ENCODE measurements around the gene DUSP1. TPM values are rescaled to one million over a fixed set of nuclear protein-coding genes. Genes with fewer than 3 reads are reported as not detected.

The DUSP1 gene
- total and polyA plus RNA-seq, 10 of the 15 experiments (the other 5 are each of a cell fraction or from before 2014, with no cell fraction given) = 1.4 to 6.2 (median 3.9) TPM

DNA sequence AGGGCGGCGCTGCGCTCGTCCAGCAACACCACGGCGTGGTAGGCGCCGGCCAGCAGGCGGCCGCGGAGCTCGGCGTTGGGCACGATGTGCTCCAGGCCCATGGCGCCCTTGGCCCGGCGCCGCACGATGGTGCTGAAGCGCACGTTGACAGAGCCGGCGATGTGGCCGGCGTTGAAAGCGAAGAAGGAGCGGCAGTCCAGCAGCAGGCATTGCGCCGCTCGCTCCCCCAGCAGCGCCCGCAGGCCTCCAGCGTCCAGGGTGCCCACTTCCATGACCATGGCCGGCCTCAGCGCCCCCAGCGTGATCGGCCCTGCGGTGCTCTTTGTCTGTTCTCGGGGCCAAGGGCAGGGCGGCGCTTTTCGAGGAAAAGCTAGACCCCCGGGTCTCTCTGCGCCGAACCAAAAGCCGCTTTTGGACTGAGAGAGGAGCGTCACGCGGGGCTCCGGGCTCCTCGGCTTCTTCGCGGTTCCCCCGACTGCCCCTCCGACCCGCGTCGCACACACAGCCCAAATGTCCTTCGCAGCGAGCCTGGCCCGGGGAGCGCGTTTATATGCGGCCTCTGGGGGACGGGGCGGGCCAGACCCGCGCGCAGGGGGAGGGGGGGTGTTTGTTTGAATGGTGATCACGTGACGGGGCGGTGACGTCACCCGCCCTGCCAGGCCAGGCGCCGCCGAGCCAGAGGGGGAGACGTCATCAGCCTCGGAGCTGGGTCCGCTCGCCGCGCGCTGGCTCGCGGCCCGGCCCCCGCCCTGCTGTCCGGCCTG is at the start of gene DUSP1 (continued):
- TF ChIP-seq SUZ12 (IDR thresholded peaks at IDR 0.05; ENCODE audit: unreplicated experiment) (no peak), MXI1 (IDR thresholded peaks at IDR 0.05; ENCODE audit: low read depth, low read length) (peak; percentile 83), ASH2L (IDR thresholded peaks at IDR 0.05; ENCODE audit: borderline replicate concordance, low read depth) (no peak), TBL1XR1 (IDR thresholded peaks at IDR 0.05; ENCODE audit: low read depth, low read length) (peak; percentile 6; the same call in 1 of the 2 replicates), KAT2A (conservative IDR thresholded peaks at IDR 0.05; ENCODE audit: control insufficient read depth, low read depth, low read length) (no peak), BHLHE40 (IDR thresholded peaks at IDR 0.05; ENCODE audit: borderline replicate concordance in 1 of 2, low read depth in 2 of 2, low read length in 1 of 2) (peak; percentile 72 to 96), LARP7 (IDR thresholded peaks at IDR 0.05) (peak; percentile 96), IKZF1 (conservative IDR thresholded peaks at IDR 0.05) (peak; percentile 71), MTA3 (IDR thresholded peaks at IDR 0.05; ENCODE audit: borderline replicate concordance, low read length) (no peak), BMI1 (IDR thresholded peaks at IDR 0.05; ENCODE audit: borderline replicate concordance) (no peak), SMAD5 (IDR thresholded peaks at IDR 0.05; ENCODE audit: low read depth) (peak; percentile 96), CHD1 (IDR thresholded peaks at IDR 0.05; ENCODE audit: low read depth, low read length) (no peak; the same call in 1 of the 2 replicates), PML (IDR thresholded peaks at IDR 0.05; ENCODE audit: low read length) (peak; percentile 69; the same call in 1 of the 2 replicates), CBFB (IDR thresholded peaks at IDR 0.05; ENCODE audit: low read depth) (peak; percentile 70; the same call in 1 of the 2 replicates), ETV6 (conservative IDR thresholded peaks at IDR 0.05 in 1 of 2, IDR thresholded peaks at IDR 0.05 in 1 of 2; ENCODE audit: borderline replicate concordance in 1 of 2, low read depth in 1 of 2) (no peak), IKZF2 (IDR thresholded peaks at IDR 0.05) (no peak), HCFC1 (IDR thresholded peaks at IDR 0.05; ENCODE audit: low read length) (no peak), ZNF622 (IDR thresholded peaks at IDR 0.05) (no peak), POLR2AphosphoS5 (IDR thresholded peaks at IDR 0.05; ENCODE audit: low read length) (peak; percentile 98), CHD4 (IDR thresholded peaks at IDR 0.05) (no peak), YBX1 (IDR thresholded peaks at IDR 0.05) (no peak), CBX3 (IDR thresholded peaks at IDR 0.05; ENCODE audit: borderline replicate concordance, low read depth) (no peak), SIX5 (IDR thresholded peaks at IDR 0.05; ENCODE audit: low read depth, low read length, severe bottlenecking) (no peak)
- TF ChIP-seq, protein P1, sequence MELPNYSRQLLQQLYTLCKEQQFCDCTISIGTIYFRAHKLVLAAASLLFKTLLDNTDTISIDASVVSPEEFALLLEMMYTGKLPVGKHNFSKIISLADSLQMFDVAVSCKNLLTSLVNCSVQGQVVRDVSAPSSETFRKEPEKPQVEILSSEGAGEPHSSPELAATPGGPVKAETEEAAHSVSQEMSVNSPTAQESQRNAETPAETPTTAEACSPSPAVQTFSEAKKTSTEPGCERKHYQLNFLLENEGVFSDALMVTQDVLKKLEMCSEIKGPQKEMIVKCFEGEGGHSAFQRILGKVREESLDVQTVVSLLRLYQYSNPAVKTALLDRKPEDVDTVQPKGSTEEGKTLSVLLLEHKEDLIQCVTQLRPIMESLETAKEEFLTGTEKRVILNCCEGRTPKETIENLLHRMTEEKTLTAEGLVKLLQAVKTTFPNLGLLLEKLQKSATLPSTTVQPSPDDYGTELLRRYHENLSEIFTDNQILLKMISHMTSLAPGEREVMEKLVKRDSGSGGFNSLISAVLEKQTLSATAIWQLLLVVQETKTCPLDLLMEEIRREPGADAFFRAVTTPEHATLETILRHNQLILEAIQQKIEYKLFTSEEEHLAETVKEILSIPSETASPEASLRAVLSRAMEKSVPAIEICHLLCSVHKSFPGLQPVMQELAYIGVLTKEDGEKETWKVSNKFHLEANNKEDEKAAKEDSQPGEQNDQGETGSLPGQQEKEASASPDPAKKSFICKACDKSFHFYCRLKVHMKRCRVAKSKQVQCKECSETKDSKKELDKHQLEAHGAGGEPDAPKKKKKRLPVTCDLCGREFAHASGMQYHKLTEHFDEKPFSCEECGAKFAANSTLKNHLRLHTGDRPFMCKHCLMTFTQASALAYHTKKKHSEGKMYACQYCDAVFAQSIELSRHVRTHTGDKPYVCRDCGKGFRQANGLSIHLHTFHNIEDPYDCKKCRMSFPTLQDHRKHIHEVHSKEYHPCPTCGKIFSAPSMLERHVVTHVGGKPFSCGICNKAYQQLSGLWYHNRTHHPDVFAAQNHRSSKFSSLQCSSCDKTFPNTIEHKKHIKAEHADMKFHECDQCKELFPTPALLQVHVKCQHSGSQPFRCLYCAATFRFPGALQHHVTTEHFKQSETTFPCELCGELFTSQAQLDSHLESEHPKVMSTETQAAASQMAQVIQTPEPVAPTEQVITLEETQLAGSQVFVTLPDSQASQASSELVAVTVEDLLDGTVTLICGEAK (IDR thresholded peaks at IDR 0.05; ENCODE audit: borderline replicate concordance) = no peak
- TF ChIP-seq, protein P2, sequence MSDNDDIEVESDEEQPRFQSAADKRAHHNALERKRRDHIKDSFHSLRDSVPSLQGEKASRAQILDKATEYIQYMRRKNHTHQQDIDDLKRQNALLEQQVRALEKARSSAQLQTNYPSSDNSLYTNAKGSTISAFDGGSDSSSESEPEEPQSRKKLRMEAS (IDR thresholded peaks at IDR 0.05; ENCODE audit: low read depth, low read length) = peak; percentile 77
- TF ChIP-seq, protein P3, sequence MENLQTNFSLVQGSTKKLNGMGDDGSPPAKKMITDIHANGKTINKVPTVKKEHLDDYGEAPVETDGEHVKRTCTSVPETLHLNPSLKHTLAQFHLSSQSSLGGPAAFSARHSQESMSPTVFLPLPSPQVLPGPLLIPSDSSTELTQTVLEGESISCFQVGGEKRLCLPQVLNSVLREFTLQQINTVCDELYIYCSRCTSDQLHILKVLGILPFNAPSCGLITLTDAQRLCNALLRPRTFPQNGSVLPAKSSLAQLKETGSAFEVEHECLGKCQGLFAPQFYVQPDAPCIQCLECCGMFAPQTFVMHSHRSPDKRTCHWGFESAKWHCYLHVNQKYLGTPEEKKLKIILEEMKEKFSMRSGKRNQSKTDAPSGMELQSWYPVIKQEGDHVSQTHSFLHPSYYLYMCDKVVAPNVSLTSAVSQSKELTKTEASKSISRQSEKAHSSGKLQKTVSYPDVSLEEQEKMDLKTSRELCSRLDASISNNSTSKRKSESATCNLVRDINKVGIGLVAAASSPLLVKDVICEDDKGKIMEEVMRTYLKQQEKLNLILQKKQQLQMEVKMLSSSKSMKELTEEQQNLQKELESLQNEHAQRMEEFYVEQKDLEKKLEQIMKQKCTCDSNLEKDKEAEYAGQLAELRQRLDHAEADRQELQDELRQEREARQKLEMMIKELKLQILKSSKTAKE (IDR thresholded peaks at IDR 0.05; ENCODE audit: low read depth, poor library complexity, severe bottlenecking) = no peak

Data from GM12878 (cell line).